ENCODE data around the gene PCSK6. TPM values are rescaled to one million over a fixed set of nuclear protein-coding genes. Genes with fewer than 3 reads are reported as not detected.

PCSK6 gene
- total RNA-seq, 1 donor from 2014 or later, result 1.3 TPM

DNA sequence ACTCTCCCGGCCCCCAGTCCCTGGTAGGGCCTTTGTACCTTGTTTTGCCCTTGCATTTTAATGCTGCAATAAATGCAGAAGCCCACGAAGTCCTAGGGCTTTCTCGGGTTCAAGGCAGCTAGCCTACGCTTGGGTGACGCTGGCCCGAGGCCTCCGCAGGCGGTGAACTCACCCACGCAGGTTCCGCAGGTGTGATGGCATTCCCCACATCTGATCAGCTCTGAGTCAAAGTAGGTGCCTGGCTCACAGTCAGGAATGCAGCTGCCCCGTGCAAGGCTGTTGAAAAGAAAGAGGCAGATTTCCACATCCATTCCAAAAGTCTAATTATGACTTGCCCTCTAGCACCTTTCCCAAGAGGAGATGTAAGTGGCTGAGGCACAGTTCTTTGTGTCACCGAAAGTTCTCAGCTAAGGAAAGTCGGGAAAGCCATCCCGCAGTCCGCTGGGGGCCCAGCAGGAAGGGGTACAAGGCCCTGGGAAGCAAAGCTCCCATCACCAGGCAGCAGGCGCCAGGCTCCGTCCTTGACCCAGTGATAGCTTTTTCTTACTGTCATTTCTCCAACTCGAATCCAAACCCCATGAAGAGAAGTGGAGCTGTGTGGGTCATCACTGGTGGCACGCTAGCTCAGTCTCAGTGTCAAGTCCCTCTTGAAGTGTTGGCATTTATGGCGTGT lies 171.2 kb downstream of the PCSK6 start:
- H4K20me1 ChIP-seq (ENCODE audit: insufficient read depth, low read length), result no peaks in the 10 kb centered on the region
- no peak for FAIRE-seq
- Mint-ChIP-seq H3K36me3 (ENCODE audit: low read depth, unreplicated experiment) (no peaks in the 10 kb centered on the region), H3K27me3 (ENCODE audit: low read depth, unreplicated experiment) (peaks cover 36% of the 10 kb centered on the region), H3K4me3 (ENCODE audit: unreplicated experiment) (no peak overlapping the region), H3K27ac (ENCODE audit: unreplicated experiment) (no peak overlapping the region), H3K9me3 (ENCODE audit: unreplicated experiment) (no peaks in the 10 kb centered on the region), H3K4me1 (ENCODE audit: low read depth, unreplicated experiment) (no peaks in the 10 kb centered on the region)
- H3K4me1 ChIP-seq (ENCODE audit: insufficient read depth, low read length), result no peaks in the 10 kb centered on the region
- H3K27me3 ChIP-seq (ENCODE audit: insufficient read depth, low read length), result peaks cover 2% of the 10 kb centered on the region
- H3K9me3 ChIP-seq (ENCODE audit: insufficient read depth, low read depth, low read length), result no peaks in the 10 kb centered on the region
- no peaks in the 10 kb centered on the region for H3K36me3 ChIP-seq (ENCODE audit: insufficient read depth, low read length)
- H3K4me2 ChIP-seq (ENCODE audit: low read length), result no peak overlapping the region
- no peak for DNase-seq (ENCODE audit: low read depth)
- H3K4me3 ChIP-seq (ENCODE audit: insufficient read depth, low read depth, low read length), result no peak overlapping the region
- no peak overlapping the region for H3K9ac ChIP-seq (ENCODE audit: low read length)
- H2AFZ ChIP-seq (ENCODE audit: low read depth, low read length), result no peak overlapping the region
- H3K27ac ChIP-seq (ENCODE audit: low read depth, low read length), result no peak overlapping the region
- TF ChIP-seq, protein P1, sequence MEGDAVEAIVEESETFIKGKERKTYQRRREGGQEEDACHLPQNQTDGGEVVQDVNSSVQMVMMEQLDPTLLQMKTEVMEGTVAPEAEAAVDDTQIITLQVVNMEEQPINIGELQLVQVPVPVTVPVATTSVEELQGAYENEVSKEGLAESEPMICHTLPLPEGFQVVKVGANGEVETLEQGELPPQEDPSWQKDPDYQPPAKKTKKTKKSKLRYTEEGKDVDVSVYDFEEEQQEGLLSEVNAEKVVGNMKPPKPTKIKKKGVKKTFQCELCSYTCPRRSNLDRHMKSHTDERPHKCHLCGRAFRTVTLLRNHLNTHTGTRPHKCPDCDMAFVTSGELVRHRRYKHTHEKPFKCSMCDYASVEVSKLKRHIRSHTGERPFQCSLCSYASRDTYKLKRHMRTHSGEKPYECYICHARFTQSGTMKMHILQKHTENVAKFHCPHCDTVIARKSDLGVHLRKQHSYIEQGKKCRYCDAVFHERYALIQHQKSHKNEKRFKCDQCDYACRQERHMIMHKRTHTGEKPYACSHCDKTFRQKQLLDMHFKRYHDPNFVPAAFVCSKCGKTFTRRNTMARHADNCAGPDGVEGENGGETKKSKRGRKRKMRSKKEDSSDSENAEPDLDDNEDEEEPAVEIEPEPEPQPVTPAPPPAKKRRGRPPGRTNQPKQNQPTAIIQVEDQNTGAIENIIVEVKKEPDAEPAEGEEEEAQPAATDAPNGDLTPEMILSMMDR (IDR thresholded peaks at IDR 0.05; ENCODE audit: insufficient read depth, low read depth, low read length), result no peak
- no peak for TF ChIP-seq EZH2 (IDR thresholded peaks at IDR 0.05; ENCODE audit: insufficient read depth, low read length)
- H3K79me2 ChIP-seq (ENCODE audit: insufficient read depth, low read length), result no peaks in the 10 kb centered on the region

GRCh38 chr15:101317336-101317872 lies 172.1 kb downstream of the PCSK6 start:
- no peaks in the 10 kb centered on the region for H3K79me2 ChIP-seq (ENCODE audit: insufficient read depth, low read length)
- no peak overlapping the region for H3K27ac ChIP-seq (ENCODE audit: low read depth, low read length)
- H3K27me3 Mint-ChIP-seq (ENCODE audit: low read depth, unreplicated experiment), result peaks cover 34% of the 10 kb centered on the region
- no peaks in the 10 kb centered on the region for H3K9me3 Mint-ChIP-seq (ENCODE audit: unreplicated experiment)
- H3K4me1 ChIP-seq (ENCODE audit: insufficient read depth, low read length), result no peaks in the 10 kb centered on the region
- no peaks in the 10 kb centered on the region for H3K4me1 Mint-ChIP-seq (ENCODE audit: low read depth, unreplicated experiment)
- H3K9ac ChIP-seq (ENCODE audit: low read length), result no peak overlapping the region
- no peaks in the 10 kb centered on the region for H3K36me3 Mint-ChIP-seq (ENCODE audit: low read depth, unreplicated experiment)
- DNase-seq (ENCODE audit: low read depth), result no peak
- TF ChIP-seq, protein P1 (IDR thresholded peaks at IDR 0.05; ENCODE audit: insufficient read depth, low read depth, low read length), result no peak
- no peak for TF ChIP-seq EZH2 (IDR thresholded peaks at IDR 0.05; ENCODE audit: insufficient read depth, low read length)
- H3K36me3 ChIP-seq (ENCODE audit: insufficient read depth, low read length), result no peaks in the 10 kb centered on the region
- no peak for FAIRE-seq
- H3K4me3 Mint-ChIP-seq (ENCODE audit: unreplicated experiment), result no peak overlapping the region
- no peaks in the 10 kb centered on the region for H3K9me3 ChIP-seq (ENCODE audit: insufficient read depth, low read depth, low read length)
- H4K20me1 ChIP-seq (ENCODE audit: insufficient read depth, low read length), result no peaks in the 10 kb centered on the region
- H3K27ac Mint-ChIP-seq (ENCODE audit: unreplicated experiment), result no peak overlapping the region
- H2AFZ ChIP-seq (ENCODE audit: low read depth, low read length), result no peak overlapping the region
- no peak overlapping the region for H3K4me3 ChIP-seq (ENCODE audit: insufficient read depth, low read depth, low read length)
- H3K4me2 ChIP-seq (ENCODE audit: low read length), result no peak overlapping the region
- H3K27me3 ChIP-seq (ENCODE audit: insufficient read depth, low read length), result peaks cover 2% of the 10 kb centered on the region

DNA sequence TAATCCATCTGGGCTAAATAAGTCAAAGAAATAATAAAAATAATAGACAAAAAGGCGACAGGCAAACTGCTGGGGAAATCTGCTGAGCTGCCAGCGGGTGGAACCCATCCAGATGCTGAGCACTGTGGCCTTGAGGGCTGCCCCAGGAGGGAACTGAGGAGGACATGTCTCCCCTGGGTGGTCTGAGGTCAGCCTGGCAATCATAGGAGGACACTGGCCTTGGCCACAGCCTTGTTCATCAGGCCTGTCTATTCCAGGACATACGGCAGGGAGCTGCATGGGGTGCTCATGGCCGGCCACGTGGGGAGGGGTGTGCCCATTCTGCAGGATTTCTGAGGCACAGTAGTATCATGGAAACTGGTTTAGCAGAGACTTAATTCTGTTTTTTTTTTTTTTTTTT lies 173.0 kb downstream of the PCSK6 start:
- Histone ChIP-seq H3K9me3 (ENCODE audit: insufficient read depth, low read depth, low read length) (no peaks in the 10 kb centered on the region), H4K20me1 (ENCODE audit: insufficient read depth, low read length) (no peaks in the 10 kb centered on the region), H3K27ac (ENCODE audit: low read depth, low read length) (no peak overlapping the region), H3K4me3 (ENCODE audit: insufficient read depth, low read depth, low read length) (no peak overlapping the region), H3K36me3 (ENCODE audit: insufficient read depth, low read length) (no peaks in the 10 kb centered on the region), H3K4me1 (ENCODE audit: insufficient read depth, low read length) (no peaks in the 10 kb centered on the region), H3K9ac (ENCODE audit: low read length) (no peak overlapping the region), H2AFZ (ENCODE audit: low read depth, low read length) (no peak overlapping the region), H3K79me2 (ENCODE audit: insufficient read depth, low read length) (no peaks in the 10 kb centered on the region), H3K27me3 (ENCODE audit: insufficient read depth, low read length) (peaks cover 2% of the 10 kb centered on the region), H3K4me2 (ENCODE audit: low read length) (no peak overlapping the region)
- FAIRE-seq (no peak), DNase-seq (ENCODE audit: low read depth) (no peak)
- Mint-ChIP-seq H3K36me3 (ENCODE audit: low read depth, unreplicated experiment) (no peaks in the 10 kb centered on the region), H3K9me3 (ENCODE audit: unreplicated experiment) (no peaks in the 10 kb centered on the region), H3K27me3 (ENCODE audit: low read depth, unreplicated experiment) (peaks cover 32% of the 10 kb centered on the region), H3K4me3 (ENCODE audit: unreplicated experiment) (no peak overlapping the region), H3K4me1 (ENCODE audit: low read depth, unreplicated experiment) (no peaks in the 10 kb centered on the region), H3K27ac (ENCODE audit: unreplicated experiment) (no peak overlapping the region)
- no peak for TF ChIP-seq EZH2 (IDR thresholded peaks at IDR 0.05; ENCODE audit: insufficient read depth, low read length)
- TF ChIP-seq, protein P1 (IDR thresholded peaks at IDR 0.05; ENCODE audit: insufficient read depth, low read depth, low read length), result no peak
